ENCODE results near the gene ANKHD1. TPM values are rescaled to one million over a fixed set of nuclear protein-coding genes. Genes with fewer than 3 reads are reported as not detected.

Gene ANKHD1
- total RNA-seq, 1 experiment from 2014 or later: 130 TPM

GRCh38 chr5:140360101-140360500 is 41.5 kb upstream of the ANKHD1 start, which contains the start of gene SLC4A9:
Gene SLC4A9 (plus strand): TSS chr5:140360194. CDS start chr5:140360237, 43 bp downstream.
- Histone ChIP-seq H3K4me1 (peaks cover 13% of the 10 kb centered on the region; the same call in 1 of the 2 replicates), H3K27me3 (replicated peaks; ENCODE audit: control insufficient read depth, insufficient read depth, low read length) (no peaks in the 10 kb centered on the region), H3K4me3 (ENCODE audit: low read depth, low read length) (no peak within 1 kb of the TSS), H3K36me3 (ENCODE audit: control insufficient read depth, insufficient read depth, low read length) (no peaks in the 10 kb centered on the region), H3K9me3 (no peaks in the 10 kb centered on the region)
- H3K36me3 Mint-ChIP-seq (ENCODE audit: insufficient read depth, unreplicated experiment): peaks cover 5% of the 10 kb centered on the region
- no peak for DNase-seq
- H3K9me3 Mint-ChIP-seq (ENCODE audit: unreplicated experiment): no peaks in the 10 kb centered on the region
- H3K4me1 Mint-ChIP-seq (ENCODE audit: low read depth, unreplicated experiment): peaks cover 14% of the 10 kb centered on the region
- CTCF ChIA-PET: interaction anchor here (0.9 to 1.0 kb wide), 2 partner anchors 13 to 116 kb away, joined by 3 to 6 read pairs; no protein-coding TSS in a partner anchor
- H3K4me3 Mint-ChIP-seq (ENCODE audit: unreplicated experiment): no peak within 1 kb of the TSS
- no peak for TF ChIP-seq CTCF (IDR thresholded peaks at IDR 0.05; ENCODE audit: insufficient read depth in 1 of 2, low read depth in 1 of 2, low read length in 1 of 2, severe bottlenecking in 1 of 2, unreplicated experiment in 1 of 2)
- H3K27me3 Mint-ChIP-seq (ENCODE audit: insufficient read depth, unreplicated experiment): no peaks in the 10 kb centered on the region
- POLR2A ChIA-PET: no interaction called here
- intact Hi-C loops (cut with micrococcal nuclease; ENCODE audit: unreplicated experiment): no loop called here
- H3K27ac Mint-ChIP-seq (ENCODE audit: unreplicated experiment): no peak within 1 kb of the TSS
- BruUV-seq (replicated peaks): no TSS peak

- Mint-ChIP-seq H3K4me3 (ENCODE audit: unreplicated experiment) (no peak overlapping the region), H3K36me3 (ENCODE audit: insufficient read depth, unreplicated experiment) (peaks cover 5% of the 10 kb centered on the region), H3K4me1 (ENCODE audit: low read depth, unreplicated experiment) (peaks cover 14% of the 10 kb centered on the region), H3K9me3 (ENCODE audit: unreplicated experiment) (no peaks in the 10 kb centered on the region), H3K27ac (ENCODE audit: unreplicated experiment) (no peak overlapping the region), H3K27me3 (ENCODE audit: insufficient read depth, unreplicated experiment) (no peaks in the 10 kb centered on the region)
- Histone ChIP-seq H3K9me3 (no peaks in the 10 kb centered on the region), H3K4me3 (ENCODE audit: low read depth, low read length) (no peak overlapping the region), H3K27me3 (replicated peaks; ENCODE audit: control insufficient read depth, insufficient read depth, low read length) (no peaks in the 10 kb centered on the region), H3K36me3 (ENCODE audit: control insufficient read depth, insufficient read depth, low read length) (no peaks in the 10 kb centered on the region), H3K4me1 (peaks cover 13% of the 10 kb centered on the region; the same call in 1 of the 2 replicates)
- BruUV-seq (replicated peaks): no TSS peak
- no peak for DNase-seq
- TF ChIP-seq CTCF (IDR thresholded peaks at IDR 0.05; ENCODE audit: insufficient read depth in 1 of 2, low read depth in 1 of 2, low read length in 1 of 2, severe bottlenecking in 1 of 2, unreplicated experiment in 1 of 2): no peak
- ChIA-PET CTCF (interaction anchor here (0.9 to 1.0 kb wide), 2 partner anchors 12 to 117 kb away, joined by 3 to 6 read pairs; no protein-coding TSS in a partner anchor), POLR2A (no interaction called here)
- intact Hi-C loops (cut with micrococcal nuclease; ENCODE audit: unreplicated experiment): no loop called here
Measured at GRCh38 chr5:140360681-140361479, 40.8 kb upstream of the ANKHD1 start.

- H3K9me3 Mint-ChIP-seq (ENCODE audit: unreplicated experiment): no peaks in the 10 kb centered on the region
- Histone ChIP-seq H3K4me3 (ENCODE audit: low read depth, low read length) (no peak overlapping the region), H3K9me3 (no peaks in the 10 kb centered on the region), H3K4me1 (peaks cover 13% of the 10 kb centered on the region; the same call in 1 of the 2 replicates), H3K27me3 (replicated peaks; ENCODE audit: control insufficient read depth, insufficient read depth, low read length) (no peaks in the 10 kb centered on the region), H3K36me3 (ENCODE audit: control insufficient read depth, insufficient read depth, low read length) (no peaks in the 10 kb centered on the region)
- BruUV-seq (replicated peaks): no TSS peak
- peaks cover 14% of the 10 kb centered on the region for H3K4me1 Mint-ChIP-seq (ENCODE audit: low read depth, unreplicated experiment)
- no peak overlapping the region for H3K27ac Mint-ChIP-seq (ENCODE audit: unreplicated experiment)
- ChIA-PET CTCF (interaction anchor here (0.6 kb wide), 1 partner anchor 58 kb away, joined by 3 read pairs; no protein-coding TSS in a partner anchor), POLR2A (no interaction called here)
- peaks cover 5% of the 10 kb centered on the region for H3K36me3 Mint-ChIP-seq (ENCODE audit: insufficient read depth, unreplicated experiment)
- intact Hi-C loops (cut with micrococcal nuclease; ENCODE audit: unreplicated experiment): no loop called here
- no peak overlapping the region for H3K4me3 Mint-ChIP-seq (ENCODE audit: unreplicated experiment)
- TF ChIP-seq CTCF (IDR thresholded peaks at IDR 0.05; ENCODE audit: insufficient read depth in 1 of 2, low read depth in 1 of 2, low read length in 1 of 2, severe bottlenecking in 1 of 2, unreplicated experiment in 1 of 2): no peak
- DNase-seq: no peak
- H3K27me3 Mint-ChIP-seq (ENCODE audit: insufficient read depth, unreplicated experiment): no peaks in the 10 kb centered on the region
Measured at GRCh38 chr5:140361901-140362300, 39.7 kb upstream of the ANKHD1 start.
